Measurements from ENCODE around the gene TNKS2.

DNA sequence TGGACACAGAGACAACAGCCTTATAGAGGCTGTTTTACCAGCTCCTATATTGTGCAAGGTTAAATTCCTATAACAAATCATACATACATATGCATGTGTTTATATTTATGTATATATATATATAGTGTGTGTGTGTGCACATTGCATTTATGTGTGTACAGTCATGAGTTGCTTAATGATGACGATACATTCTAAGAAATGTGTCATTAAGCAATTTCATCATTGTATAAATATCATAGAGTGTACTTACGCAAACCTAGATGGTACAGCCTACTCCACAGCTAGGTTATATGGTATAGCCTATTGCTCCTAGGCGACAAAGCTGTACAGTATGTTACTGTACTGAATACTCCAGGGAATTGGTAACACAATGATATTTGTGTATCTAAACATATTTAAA, 30.1 kb upstream of the TNKS2 start:
- TF ChIP-seq POLR2A (IDR thresholded peaks at IDR 0.05; ENCODE audit: low read length) (no peak), GATA1 (IDR thresholded peaks at IDR 0.05; ENCODE audit: low read depth, low read length) (no peak)

Data from erythroblast (primary cell).